Kidney (tissue), 14 donors: ENCODE measurements around the gene ZBTB9. TPM values are rescaled to one million over a fixed set of nuclear protein-coding genes. Genes with fewer than 3 reads are reported as not detected.
A peak's percentile ranks its signal among the peaks of the same experiment; 100 is the strongest.

Experiments
- DNase-seq, 5 donors: peaks; one replicate each; pipeline ENCODE4 v3.0.0-alpha.2; 2013 to 2020
- FAIRE-seq: peaks from 2 replicates; lab custom pipeline; 2012; peaks lifted over from hg19 to GRCh38; lab: Jason Lieb, UNC
- H3K27ac ChIP-seq, 2 donors: one replicate each; pipeline ENCODE4 v1.7.0; 2013; ENCODE audit warnings: low read depth in 2 of 2, low read length in 2 of 2, inconsistent platforms in 1 of 2
- H3K27me3 ChIP-seq: one replicate; pipeline ENCODE4 v1.7.1; 2013; ENCODE audit warnings: low read length, inconsistent platforms; ENCODE audit not compliant: control insufficient read depth, insufficient read depth
- H3K36me3 ChIP-seq, 3 donors: one replicate each; pipeline versions ENCODE4 v1.7.0 to v1.7.1; 2013; ENCODE audit warnings: low read length in 3 of 3, control low read depth in 1 of 3, inconsistent platforms in 1 of 3; ENCODE audit not compliant: insufficient read depth in 3 of 3, control insufficient read depth in 2 of 3
- H3K4me1 ChIP-seq, 3 donors: one replicate each; pipeline versions ENCODE4 v1.7.0 to v1.7.1; 2013; ENCODE audit warnings: low read length in 3 of 3, inconsistent platforms in 1 of 3, low read depth in 1 of 3; ENCODE audit not compliant: control insufficient read depth in 2 of 3, insufficient read depth in 2 of 3
- H3K4me3 ChIP-seq, 3 donors: one replicate each; pipeline versions ENCODE4 v1.7.0 to v1.8.1; 2013; ENCODE audit warnings: low read length in 3 of 3, control low read depth in 1 of 3, inconsistent platforms in 1 of 3
- H3K9ac ChIP-seq, 3 donors: one replicate each; pipeline versions ENCODE4 v1.7.0 to v1.7.1; 2013; ENCODE audit warnings: low read length in 3 of 3, control low read depth in 1 of 3, inconsistent platforms in 1 of 3
- H3K9me3 ChIP-seq, 3 donors: one replicate each; pipeline versions ENCODE4 v1.7.0 to v1.7.1; 2013; ENCODE audit warnings: low read length in 3 of 3, control low read depth in 1 of 3, inconsistent platforms in 1 of 3; ENCODE audit not compliant: control insufficient read depth in 2 of 3, insufficient read depth in 1 of 3
- intact Hi-C: fragments of 100-400 bp; cut with DNase I; formaldehyde crosslinking; loops from one replicate; pipeline ENCODE4 v1.11.1; 2022
- polyA plus RNA-seq: library from polyadenylated mRNA; stranded (reverse); fragments of 350-450 nt; fragmentation: Illumina TruSeq; extraction: RNeasy Lipid Tissue Mini Kit (QIAGEN cat#74804); gene quantifications from one replicate; pipeline ENCODE4 v1.2.3, GENCODE V29; 2014; ENCODE audit warnings: low read depth, low replicate concordance; ENCODE audit not compliant: insufficient read depth
- total RNA-seq: library from RNA; stranded (reverse); fragmentation: NEBNext Ultra II Directional; extraction: Animal tissue kit (Norgen Biotek cat#: 25700); gene quantifications from one replicate; pipeline ENCODE4 v1.2.1, GENCODE V29; 2021
- TF ChIP-seq, protein P1 (sequence below): IDR thresholded peaks from 3 replicates; pipeline ENCODE4 v1.5.1; 2012; ENCODE audit warnings: mild to moderate bottlenecking, moderate library complexity, borderline replicate concordance; ENCODE audit not compliant: insufficient read depth; ENCODE audit errors: extremely low read depth
- donor health status: control.
- donor health status: control.
- donor health status: control.
- donor health status: control.
- donor health status: control.
- donor health status: DM: yes; HTN: yes; CAD: no.
- donor health status: Normal renal cell carcinoma (clear cell type).

ZBTB9 gene
- total and polyA plus RNA-seq, 2 donors from 2014 or later, result 6.4 to 11.5 TPM

- TF ChIP-seq, protein P1, sequence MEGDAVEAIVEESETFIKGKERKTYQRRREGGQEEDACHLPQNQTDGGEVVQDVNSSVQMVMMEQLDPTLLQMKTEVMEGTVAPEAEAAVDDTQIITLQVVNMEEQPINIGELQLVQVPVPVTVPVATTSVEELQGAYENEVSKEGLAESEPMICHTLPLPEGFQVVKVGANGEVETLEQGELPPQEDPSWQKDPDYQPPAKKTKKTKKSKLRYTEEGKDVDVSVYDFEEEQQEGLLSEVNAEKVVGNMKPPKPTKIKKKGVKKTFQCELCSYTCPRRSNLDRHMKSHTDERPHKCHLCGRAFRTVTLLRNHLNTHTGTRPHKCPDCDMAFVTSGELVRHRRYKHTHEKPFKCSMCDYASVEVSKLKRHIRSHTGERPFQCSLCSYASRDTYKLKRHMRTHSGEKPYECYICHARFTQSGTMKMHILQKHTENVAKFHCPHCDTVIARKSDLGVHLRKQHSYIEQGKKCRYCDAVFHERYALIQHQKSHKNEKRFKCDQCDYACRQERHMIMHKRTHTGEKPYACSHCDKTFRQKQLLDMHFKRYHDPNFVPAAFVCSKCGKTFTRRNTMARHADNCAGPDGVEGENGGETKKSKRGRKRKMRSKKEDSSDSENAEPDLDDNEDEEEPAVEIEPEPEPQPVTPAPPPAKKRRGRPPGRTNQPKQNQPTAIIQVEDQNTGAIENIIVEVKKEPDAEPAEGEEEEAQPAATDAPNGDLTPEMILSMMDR, result no peak
- Histone ChIP-seq H3K9ac (peak overlapping the region; percentile 65 to 99 (median 78)), H3K27ac (peak overlapping the region; percentile 97), H3K36me3 (no peaks in the 10 kb centered on the region), H3K9me3 (no peaks in the 10 kb centered on the region), H3K4me1 (peaks cover 0 to 26% (median 3%) of the 10 kb centered on the region in 3 donors), H3K4me3 (peak overlapping the region; percentile 73 to 86 (median 82)), H3K27me3 (no peaks in the 10 kb centered on the region)
- DNase-seq (peak in 2 of 5 donors; percentile 69 to 73), FAIRE-seq (no peak)
- intact Hi-C loops, result no loop called here
Measured at GRCh38 chr6:33424855-33425667, 29.3 kb upstream of the ZBTB9 start.

DNA sequence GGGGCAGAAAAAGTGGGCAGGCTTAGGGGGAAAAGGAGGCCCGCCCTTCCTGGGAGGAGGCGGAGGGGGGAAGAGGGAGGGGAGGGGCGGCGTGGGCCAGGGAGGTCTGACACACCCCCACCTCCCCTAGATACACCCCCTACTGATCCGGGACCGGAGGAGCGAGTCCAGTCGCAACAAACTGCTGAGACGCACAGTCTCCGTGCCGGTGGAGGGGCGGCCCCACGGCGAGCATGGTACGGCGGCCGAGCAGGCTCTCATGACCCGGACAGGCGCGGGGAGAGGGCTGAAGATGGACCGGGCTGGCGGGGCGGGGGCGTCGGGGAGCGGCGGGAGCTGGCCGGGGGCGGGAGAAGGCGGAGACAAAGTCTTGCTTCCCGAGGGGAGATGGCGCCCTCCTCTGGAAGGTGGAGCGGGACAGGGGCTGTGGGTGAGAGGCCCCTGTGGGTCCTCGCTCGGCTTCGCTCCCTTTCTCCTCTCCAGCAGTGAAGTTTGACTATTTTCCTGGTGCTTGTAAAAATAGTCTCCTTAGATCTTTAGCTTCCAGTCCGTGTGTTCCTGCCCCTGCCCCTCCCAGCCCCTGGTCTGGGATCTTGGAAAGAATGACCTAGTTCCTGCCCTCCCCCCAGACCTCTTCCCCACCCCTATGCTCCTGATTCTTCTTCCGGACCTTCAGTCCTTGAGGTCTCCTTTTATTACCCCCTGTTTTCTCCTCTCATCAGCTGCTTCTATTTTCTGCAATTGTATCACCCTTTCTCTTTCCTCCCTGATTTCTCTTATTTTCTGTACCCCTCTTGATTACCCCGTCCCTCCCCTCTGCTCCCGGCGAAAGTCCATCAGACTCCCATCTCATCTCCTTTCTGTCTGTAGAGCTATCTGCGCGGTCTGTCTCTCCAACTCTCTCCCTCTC lies 28.5 kb upstream of the ZBTB9 start:
- Histone ChIP-seq H3K9ac (peak overlapping the region; percentile 54 to 99 (median 78)), H3K4me1 (peaks cover 6 to 35% (median 7%) of the 10 kb centered on the region in 3 donors), H3K27me3 (no peaks in the 10 kb centered on the region), H3K36me3 (no peaks in the 10 kb centered on the region), H3K27ac (peak overlapping the region; percentile 97), H3K9me3 (no peaks in the 10 kb centered on the region), H3K4me3 (peak overlapping the region; percentile 73 to 86 (median 82))
- intact Hi-C loops, result no loop called here
- DNase-seq, result peak; percentile 90 to 95 (median 94)
- TF ChIP-seq, protein P1, result peak; percentile 61
- no peak for FAIRE-seq

DNA sequence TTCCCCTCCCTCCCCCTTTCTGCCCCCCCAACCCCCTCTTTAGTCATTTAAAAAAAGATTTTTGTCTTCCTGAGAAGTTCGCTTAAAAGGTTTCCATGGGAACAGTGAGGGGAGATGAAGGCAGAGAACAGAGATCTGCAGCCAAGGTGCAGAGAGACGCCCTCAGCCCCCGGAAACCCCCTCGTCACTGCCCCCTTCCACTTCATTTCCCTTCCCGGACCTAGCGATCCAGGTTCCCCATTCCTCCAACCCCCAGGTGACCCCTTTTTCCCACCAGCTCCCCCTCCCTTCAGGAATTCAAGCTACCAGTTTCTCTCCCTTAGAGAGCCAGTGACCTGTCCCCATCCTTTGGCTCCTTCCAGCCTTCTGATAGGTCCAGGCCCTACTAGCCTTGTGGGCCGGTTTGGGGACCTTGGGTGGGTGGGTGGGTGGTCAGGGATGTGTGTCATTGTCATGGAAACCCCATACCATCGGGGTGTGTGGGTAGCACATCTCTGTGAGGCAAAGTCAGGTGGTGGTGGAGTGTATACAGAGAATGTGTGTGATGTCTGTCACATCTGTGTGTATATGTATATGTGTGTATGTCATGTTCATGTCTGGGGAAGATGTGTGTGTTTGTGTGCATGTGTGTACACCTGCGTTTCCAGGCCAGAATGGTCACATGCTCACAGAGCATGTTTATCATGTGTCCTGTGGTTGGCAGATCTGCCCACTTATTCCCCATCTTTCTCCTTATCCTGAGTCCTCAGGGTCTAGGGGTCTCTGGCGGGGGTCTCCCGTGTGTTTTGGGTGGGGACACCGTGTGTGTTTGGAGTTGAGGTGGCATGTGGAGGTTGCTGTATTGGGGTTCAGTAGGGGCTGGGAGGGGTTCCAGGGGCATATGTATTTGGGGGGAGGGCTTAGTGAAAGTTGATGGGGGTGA lies 27.5 kb upstream of the ZBTB9 start:
- Histone ChIP-seq H3K27me3 (no peaks in the 10 kb centered on the region), H3K4me3 (peak overlapping the region; percentile 50 to 86 (median 68)), H3K9ac (peak overlapping the region in 2 of 3 donors; percentile 27 to 99), H3K36me3 (no peaks in the 10 kb centered on the region), H3K27ac (peak overlapping the region; percentile 2 to 97), H3K4me1 (peaks cover 6 to 38% (median 7%) of the 10 kb centered on the region in 3 donors), H3K9me3 (no peaks in the 10 kb centered on the region)
- intact Hi-C loops, result no loop called here
- TF ChIP-seq, protein P1, result no peak
- no peak for FAIRE-seq
- peak in 4 of 5 donors; percentile 17 to 64 (median 48) for DNase-seq
